B cell (primary cell): ENCODE results near the gene CAMK2D. TPM values are rescaled to one million over a fixed set of nuclear protein-coding genes. Genes with fewer than 3 reads are reported as not detected.

Source experiments
- ATAC-seq: fragments of 200-7000 bp; cut with Tn5 transposase; one replicate; pipeline ENCODE4 v1.10.0; 2021; ENCODE audit warnings: low read depth, mild to moderate bottlenecking, moderate number of reproducible peaks, moderate library complexity
- CTCF ChIA-PET: fragments of 350-600 bp; sonication (Branson Sonifier 250); formaldehyde crosslinking; loops from one replicate; lab custom pipeline; 2021; ENCODE audit warnings: antibody characterized with exemption, inconsistent platforms; lab: Charles Lee
- POLR2A ChIA-PET: fragments of 350-600 bp; sonication (Branson Sonifier 250); formaldehyde crosslinking; loops from one replicate; lab custom pipeline; 2021; ENCODE audit warnings: antibody characterized with exemption; lab: Charles Lee
- DNase-seq: peaks from one replicate; pipeline ENCODE4 v3.0.0; 2013
- H2AFZ ChIP-seq: 2 replicates; pipeline ENCODE4 v1.6.1; 2012; ENCODE audit warnings: mild to moderate bottlenecking, low read depth, low read length; ENCODE audit not compliant: insufficient read depth, poor library complexity, severe bottlenecking
- H3K27ac ChIP-seq, 2 donors: 1 replicate in 1 of 2; 2 replicates in 1 of 2; pipeline ENCODE4 v1.5.1; 2012 to 2013; ENCODE audit warnings: low read length in 2 of 2, mild to moderate bottlenecking in 2 of 2, moderate library complexity in 1 of 2
- H3K27me3 ChIP-seq, 4 experiments: fragments of 200-600 bp in 1 of 4; sonication (generic) in 1 of 4; replicated peaks in 1 of 4; 1 replicate in 2 of 4; 2 replicates in 2 of 4; pipeline versions ENCODE4 v1.6.1 to v1.7.0; 2013 to 2016; ENCODE audit warnings: low read length in 3 of 4, mild to moderate bottlenecking in 2 of 4, mixed read lengths in 1 of 4, moderate library complexity in 1 of 4; ENCODE audit not compliant: insufficient read depth in 4 of 4, control insufficient read depth in 3 of 4; ENCODE audit errors: control extremely low read depth in 1 of 4
- H3K36me3 ChIP-seq, 2 experiments: replicated peaks in 1 of 2; 1 replicate in 1 of 2; 2 replicates in 1 of 2; pipeline versions ENCODE4 v1.6.1 to v1.7.1; 2013; ENCODE audit warnings: low read length in 1 of 2; ENCODE audit not compliant: insufficient read depth in 2 of 2, control insufficient read depth in 1 of 2; ENCODE audit errors: control extremely low read depth in 1 of 2, extremely low read depth in 1 of 2
- H3K4me1 ChIP-seq, 2 donors: fragments of 200-600 bp in 1 of 2; sonication (generic) in 1 of 2; 1 replicate in 1 of 2; 2 replicates in 1 of 2; pipeline versions ENCODE4 v1.5.1 to v1.6.1; 2013 to 2017; ENCODE audit warnings: low read length in 2 of 2; ENCODE audit not compliant: control insufficient read depth in 2 of 2, insufficient read depth in 2 of 2
- H3K4me2 ChIP-seq: replicated peaks from 2 replicates; pipeline ENCODE3; 2012; ENCODE audit warnings: mild to moderate bottlenecking, low read depth, low read length; ENCODE audit not compliant: poor library complexity, severe bottlenecking
- H3K4me3 ChIP-seq, 5 experiments: fragments of 200-600 bp in 1 of 5; sonication (generic) in 1 of 5; 1 replicate in 3 of 5; 2 replicates in 2 of 5; pipeline versions ENCODE4 v1.5.1 to v1.7.0; 2011 to 2016; ENCODE audit warnings: low read length in 4 of 5, mild to moderate bottlenecking in 4 of 5, low read depth in 2 of 5, control low read depth in 1 of 5, moderate library complexity in 1 of 5; ENCODE audit not compliant: insufficient read depth in 1 of 5; ENCODE audit errors: control extremely low read depth in 1 of 5, extremely low read depth in 1 of 5
- H3K79me2 ChIP-seq: fragments of 200-600 bp; sonication (generic); one replicate; pipeline ENCODE4 v1.6.0; 2016; ENCODE audit warnings: low read length; ENCODE audit not compliant: control insufficient read depth, insufficient read depth
- H3K9ac ChIP-seq: fragments of 200-600 bp; sonication (generic); 2 replicates; pipeline ENCODE4 v1.6.1; 2017; ENCODE audit warnings: mild to moderate bottlenecking, low read length, moderate library complexity
- H3K9me3 ChIP-seq, 3 donors: one replicate each; pipeline versions ENCODE4 v1.6.1 to v1.7.1; 2013; ENCODE audit warnings: low read length in 2 of 3; ENCODE audit not compliant: control insufficient read depth in 2 of 3, insufficient read depth in 1 of 3; ENCODE audit errors: control extremely low read depth in 1 of 3
- H4K20me1 ChIP-seq: 2 replicates; pipeline ENCODE4 v1.6.0; 2012; ENCODE audit warnings: mild to moderate bottlenecking, low read length; ENCODE audit not compliant: insufficient read depth, control insufficient read depth, poor library complexity, severe bottlenecking
- H3K27ac Mint-ChIP-seq: one replicate; pipeline ENCODE4 v1.8.0; 2021; ENCODE audit warnings: mixed read lengths
- H3K27me3 Mint-ChIP-seq: one replicate; pipeline ENCODE4 v1.8.0; 2021; ENCODE audit warnings: mixed read lengths
- H3K4me1 Mint-ChIP-seq: one replicate; pipeline ENCODE4 v1.8.0; 2021; ENCODE audit warnings: mixed read lengths
- H3K4me3 Mint-ChIP-seq: one replicate; pipeline ENCODE4 v1.8.0; 2021; ENCODE audit warnings: mixed read lengths
- H3K9me3 Mint-ChIP-seq: one replicate; pipeline ENCODE4 v1.8.0; 2022; ENCODE audit warnings: mixed read lengths; ENCODE audit not compliant: insufficient read depth
- CTCF ChIP-seq: fragments of 200-600 bp; IDR thresholded peaks from one replicate; pipeline ENCODE4 v1.8.0; 2022; ENCODE audit warnings: antibody characterized with exemption, mild to moderate bottlenecking
- EZH2 ChIP-seq: IDR thresholded peaks from 2 replicates; pipeline ENCODE4 v1.6.1; 2012; ENCODE audit warnings: borderline replicate concordance, low read depth, mild to moderate bottlenecking, moderate library complexity, low read length; ENCODE audit not compliant: insufficient read depth, poor library complexity, severe bottlenecking
- WGBS: methylation state at CpG from one replicate; pipeline ENCODE4 v1.1.5; 2013; ENCODE audit warnings: missing lambda C conversion rate; ENCODE audit not compliant: insufficient coverage; 5-methylcytosine and 5-hydroxymethylcytosine counted together
- intact Hi-C: fragments of 100-400 bp; cut with micrococcal nuclease; formaldehyde crosslinking; loops from one replicate; pipeline ENCODE4 v1.10.0; 2022
- polyA plus RNA-seq: library from polyadenylated mRNA; depleted of rRNA; stranded (reverse); fragments of >200 nt; gene quantifications from 2 replicates; pipeline ENCODE4 v1.2.3, GENCODE V29; 2012
- total RNA-seq, 2 donors: library from RNA; stranded (reverse); fragments of 120-200 nt in 1 of 2; gene quantifications; 1 replicate in 1 of 2; 2 replicates in 1 of 2; pipeline versions ENCODE4 v1.2.3 to v1.2.4, GENCODE V29; 2013 to 2022

The CAMK2D gene
- total and polyA plus RNA-seq, 2 donors (not counting 1 experiment from before 2014, with no cell fraction given) = 26.3 to 57.0 TPM

DNA sequence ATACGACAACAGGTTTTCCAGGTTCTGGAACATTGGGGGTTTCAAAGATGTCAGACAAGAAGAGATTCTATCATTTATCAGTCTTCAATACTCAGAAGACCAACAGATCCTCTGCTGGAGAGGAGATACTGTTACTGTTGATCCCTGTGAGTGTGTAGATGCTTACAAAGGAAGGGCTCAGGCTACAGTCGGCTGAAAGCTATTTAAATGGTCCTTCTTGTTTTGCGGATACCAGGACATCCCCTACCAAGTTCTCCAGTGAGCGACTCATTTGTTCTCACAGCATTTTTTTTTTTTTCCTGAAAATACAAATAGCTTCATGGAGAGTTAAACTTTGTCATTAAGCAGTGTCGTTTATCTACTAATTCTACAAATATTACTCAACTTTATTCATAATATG, 201.6 kb downstream of the CAMK2D start:
- TF ChIP-seq CTCF = no peak
- no peak for TF ChIP-seq EZH2
- Histone ChIP-seq H3K4me3 (no peak overlapping the region), H3K79me2 (peaks cover 70% of the 10 kb centered on the region), H3K27me3 (no peaks in the 10 kb centered on the region), H3K4me2 (no peak overlapping the region), H3K36me3 (peaks cover 2 to 14% of the 10 kb centered on the region in 2 experiments), H4K20me1 (no peaks in the 10 kb centered on the region), H2AFZ (no peak overlapping the region), H3K9ac (no peak overlapping the region), H3K4me1 (peaks cover 51 to 70% of the 10 kb centered on the region in 2 donors), H3K9me3 (no peaks in the 10 kb centered on the region), H3K27ac (no peak overlapping the region)
- POLR2A ChIA-PET = interaction anchor here (0.7 kb wide), 1 partner anchor 51 kb away, joined by 3 read pairs; no protein-coding TSS in a partner anchor
- Mint-ChIP-seq H3K4me1 (peaks cover 68% of the 10 kb centered on the region), H3K27me3 (no peaks in the 10 kb centered on the region), H3K9me3 (no peaks in the 10 kb centered on the region), H3K27ac (peak overlapping the region; percentile 20), H3K4me3 (no peak overlapping the region)
- WGBS = no CpG with 5 or more reads among the region's 5 CpGs
- ATAC-seq (no peak), DNase-seq (no peak)
- CTCF ChIA-PET = interaction anchor here (0.9 to 1.2 kb wide), 2 partner anchors 9 to 12 kb away, joined by 3 read pairs; no protein-coding TSS in a partner anchor
- intact Hi-C loops = loop anchor here (5.0 to 10.0 kb wide), 2 partner anchors 122 to 1275 kb away; partner anchors contain the start of gene TIFA

GRCh38 chr4:113556382-113557134, 205.0 kb downstream of the CAMK2D start:
- WGBS = 82% methylated on average over 3 of the region's 4 CpGs
- ATAC-seq (no peak), DNase-seq (no peak)
- H3K4me3 Mint-ChIP-seq = no peak overlapping the region
- ChIA-PET CTCF (interaction anchor here (2.9 kb wide), 1 partner anchor 9 kb away, joined by 19 read pairs; no protein-coding TSS in a partner anchor), POLR2A (interaction anchor here (0.9 kb wide), 1 partner anchor 204 kb away, joined by 3 read pairs; no protein-coding TSS in a partner anchor)
- TF ChIP-seq EZH2 (no peak), CTCF (no peak)
- Histone ChIP-seq H3K79me2 (peaks cover 88% of the 10 kb centered on the region), H3K27me3 (no peaks in the 10 kb centered on the region), H3K4me2 (peak overlapping the region; percentile 24), H3K36me3 (peaks cover 2 to 18% of the 10 kb centered on the region in 2 experiments), H3K9me3 (no peaks in the 10 kb centered on the region), H3K9ac (no peak overlapping the region), H3K27ac (no peak overlapping the region), H3K4me1 (peaks cover 29 to 36% of the 10 kb centered on the region in 2 donors), H4K20me1 (no peaks in the 10 kb centered on the region), H2AFZ (no peak overlapping the region), H3K4me3 (no peak overlapping the region)
- no peaks in the 10 kb centered on the region for H3K27me3 Mint-ChIP-seq
- intact Hi-C loops = no loop called here
- H3K9me3 Mint-ChIP-seq = no peaks in the 10 kb centered on the region
- H3K27ac Mint-ChIP-seq = no peak overlapping the region
- peaks cover 41% of the 10 kb centered on the region for H3K4me1 Mint-ChIP-seq
